H1 (cell line): ENCODE data around the gene MAP3K3. TPM values are rescaled to one million over a fixed set of nuclear protein-coding genes. Genes with fewer than 3 reads are reported as not detected.

ENCODE experiments used
- CTCF ChIA-PET: fragments of 300-600 bp; sonication (Branson Sonifier 250); formaldehyde crosslinking; loops from one replicate; lab custom pipeline; 2021; ENCODE audit not compliant: partially characterized antibody; lab: Charles Lee
- POLR2A ChIA-PET: fragments of 300-600 bp; sonication (Branson Sonifier 250); formaldehyde crosslinking; loops from one replicate; lab custom pipeline; 2021; ENCODE audit warnings: inconsistent platforms; ENCODE audit not compliant: partially characterized antibody; lab: Charles Lee
- DNase-seq, 2 experiments: peaks; one replicate each; pipeline versions ENCODE4 v3.0.0 to v3.0.0-alpha.2; 2010 to 2022; ENCODE audit warnings: low spot score in 2 of 2, low read depth in 1 of 2, mixed read lengths in 1 of 2
- FAIRE-seq: peaks from 2 replicates; lab custom pipeline; 2011; peaks lifted over from hg19 to GRCh38; lab: Jason Lieb, UNC
- H2AFZ ChIP-seq: 2 replicates; pipeline ENCODE4 v1.8.1; 2012; ENCODE audit warnings: low read length, inconsistent platforms
- H2AK5ac ChIP-seq: 2 replicates; pipeline ENCODE4 v1.6.1; 2013; ENCODE audit warnings: low read depth, low read length
- H2BK120ac ChIP-seq: replicated peaks from 2 replicates; pipeline ENCODE3; 2013; ENCODE audit warnings: low read depth, low read length, inconsistent platforms
- H2BK12ac ChIP-seq: 2 replicates; pipeline ENCODE4 v1.6.1; 2013; ENCODE audit warnings: low read depth, low read length
- H2BK15ac ChIP-seq: 2 replicates; pipeline ENCODE4 v1.6.1; 2013; ENCODE audit warnings: low read length
- H2BK20ac ChIP-seq: 2 replicates; pipeline ENCODE4 v1.6.1; 2013; ENCODE audit warnings: low read length
- H2BK5ac ChIP-seq: 2 replicates; pipeline ENCODE4 v1.6.1; 2013; ENCODE audit warnings: low read depth, low read length
- H3K14ac ChIP-seq: 2 replicates; pipeline ENCODE4 v1.6.1; 2013; ENCODE audit warnings: inconsistent platforms; ENCODE audit not compliant: insufficient read length
- H3K18ac ChIP-seq: 2 replicates; pipeline ENCODE4 v1.6.1; 2013; ENCODE audit warnings: low read length; ENCODE audit errors: extremely low read depth
- H3K23ac ChIP-seq: 2 replicates; pipeline ENCODE4 v1.6.1; 2013; ENCODE audit warnings: inconsistent platforms; ENCODE audit not compliant: insufficient read length
- H3K23me2 ChIP-seq: 2 replicates; pipeline ENCODE4 v1.6.1; 2013; ENCODE audit warnings: low read depth, low read length
- H3K27ac ChIP-seq: 2 replicates; pipeline ENCODE4 v1.6.1; 2011; ENCODE audit warnings: low read depth, low read length, inconsistent platforms
- H3K27me3 ChIP-seq, 4 experiments: replicated peaks in 1 of 4; 1 replicate in 1 of 4; 2 replicates in 3 of 4; pipeline versions ENCODE4 v1.6.1 to v1.8.1; 2011 to 2013; ENCODE audit warnings: low read length in 3 of 4, mild to moderate bottlenecking in 3 of 4, inconsistent platforms in 2 of 4, mixed read lengths in 2 of 4, moderate library complexity in 1 of 4; ENCODE audit not compliant: control insufficient read depth in 3 of 4, insufficient read depth in 3 of 4; ENCODE audit errors: extremely low read depth in 1 of 4
- H3K36me3 ChIP-seq, 4 experiments: 2 replicates each; pipeline versions ENCODE4 v1.6.1 to v1.8.1; 2011 to 2013; ENCODE audit warnings: mild to moderate bottlenecking in 4 of 4, low read length in 3 of 4, moderate library complexity in 2 of 4, control low read depth in 1 of 4, inconsistent platforms in 1 of 4; ENCODE audit not compliant: insufficient read depth in 4 of 4, control insufficient read depth in 2 of 4
- H3K4ac ChIP-seq: replicated peaks from 2 replicates; pipeline ENCODE3; 2013; ENCODE audit warnings: low read length, low read depth, mixed read lengths, inconsistent platforms; ENCODE audit not compliant: insufficient read length
- H3K4me1 ChIP-seq, 4 experiments: replicated peaks in 1 of 4; 1 replicate in 1 of 4; 2 replicates in 3 of 4; pipeline versions ENCODE4 v1.6.1 to v1.8.1; 2011 to 2013; ENCODE audit warnings: low read length in 3 of 4, inconsistent platforms in 2 of 4, mixed read lengths in 1 of 4; ENCODE audit not compliant: insufficient read depth in 4 of 4, control insufficient read depth in 3 of 4
- H3K4me2 ChIP-seq, 2 experiments: 2 replicates each; pipeline versions ENCODE4 v1.6.1 to v1.8.1; 2011 to 2013; ENCODE audit warnings: low read depth in 2 of 2, low read length in 2 of 2, control low read depth in 1 of 2, inconsistent platforms in 1 of 2, mild to moderate bottlenecking in 1 of 2; ENCODE audit not compliant: insufficient read depth in 1 of 2
- H3K4me3 ChIP-seq, 4 experiments: fragments of 200-600, 300-600 bp in 1 of 4; sonication (generic), shearing (Covaris generic), sonication (Bioruptor Twin) in 1 of 4; 2 replicates each; pipeline versions ENCODE4 v1.5.1 to v1.8.1; 2011 to 2016; ENCODE audit warnings: low read length in 4 of 4, low read depth in 3 of 4, control low read depth in 2 of 4, inconsistent platforms in 2 of 4, mild to moderate bottlenecking in 2 of 4, mixed read lengths in 1 of 4, moderate library complexity in 1 of 4; ENCODE audit not compliant: insufficient read depth in 2 of 4; ENCODE audit errors: extremely low read depth in 1 of 4
- H3K56ac ChIP-seq: replicated peaks from 2 replicates; pipeline ENCODE3; 2013; ENCODE audit warnings: low read depth, mild to moderate bottlenecking, mixed read lengths, low read length, inconsistent platforms; ENCODE audit not compliant: insufficient read length
- H3K79me1 ChIP-seq: 2 replicates; pipeline ENCODE4 v1.6.1; 2013; ENCODE audit warnings: low read depth, low read length, control low read depth
- H3K79me2 ChIP-seq, 2 experiments: 2 replicates each; pipeline versions ENCODE4 v1.6.1 to v1.8.1; 2012 to 2013; ENCODE audit warnings: low read length in 2 of 2, mild to moderate bottlenecking in 2 of 2, inconsistent platforms in 1 of 2; ENCODE audit not compliant: insufficient read depth in 2 of 2, control insufficient read depth in 1 of 2
- H3K9ac ChIP-seq, 4 experiments: replicated peaks in 1 of 4; 1 replicate in 1 of 4; 2 replicates in 3 of 4; pipeline versions ENCODE4 v1.6.1 to v1.8.1; 2011 to 2013; ENCODE audit warnings: low read depth in 3 of 4, low read length in 3 of 4, control low read depth in 2 of 4, mild to moderate bottlenecking in 2 of 4, moderate library complexity in 2 of 4, inconsistent platforms in 1 of 4; ENCODE audit errors: extremely low read depth in 1 of 4
- H3K9me3 ChIP-seq, 2 experiments: 2 replicates each; pipeline versions ENCODE4 v1.6.1 to v1.8.1; 2012 to 2013; ENCODE audit warnings: mild to moderate bottlenecking in 2 of 2, moderate library complexity in 2 of 2, control low read depth in 1 of 2, inconsistent platforms in 1 of 2, low read depth in 1 of 2, low read length in 1 of 2, mixed read lengths in 1 of 2; ENCODE audit not compliant: insufficient read depth in 2 of 2
- H4K20me1 ChIP-seq, 2 experiments: replicated peaks in 1 of 2; 2 replicates each; pipeline versions ENCODE3 to v1.8.1; 2011 to 2013; ENCODE audit warnings: inconsistent platforms in 2 of 2, low read length in 2 of 2, mild to moderate bottlenecking in 1 of 2; ENCODE audit not compliant: insufficient read depth in 2 of 2, control insufficient read depth in 1 of 2
- H4K5ac ChIP-seq: 2 replicates; pipeline ENCODE4 v1.6.1; 2013; ENCODE audit warnings: low read length, low read depth, mixed read lengths, inconsistent platforms; ENCODE audit not compliant: insufficient read length
- H4K8ac ChIP-seq: 2 replicates; pipeline ENCODE4 v1.8.0; 2013; ENCODE audit warnings: mild to moderate bottlenecking, moderate library complexity, low read length, inconsistent platforms; ENCODE audit not compliant: insufficient read depth; ENCODE audit errors: extremely low read depth
- H4K91ac ChIP-seq: replicated peaks from 2 replicates; pipeline ENCODE3; 2013; ENCODE audit warnings: low read length, mixed read lengths, inconsistent platforms; ENCODE audit not compliant: insufficient read length
- CBX5 ChIP-seq: fragments of 300-800, 300-1000 bp; sonication (generic); IDR thresholded peaks from 2 replicates; pipeline ENCODE4 v1.7.1; 2016; ENCODE audit warnings: antibody characterized with exemption, low read length, low read depth
- CBX8 ChIP-seq: fragments of 300-800, 300-1000 bp; sonication (generic); IDR thresholded peaks from 2 replicates; pipeline ENCODE4 v1.7.1; 2016; ENCODE audit warnings: low read depth, low read length, borderline replicate concordance
- CEBPB ChIP-seq: IDR thresholded peaks from 2 replicates; pipeline ENCODE4 v1.6.1; 2012; ENCODE audit warnings: low read depth, low read length
- CHD2 ChIP-seq: IDR thresholded peaks from 2 replicates; pipeline ENCODE4 v1.6.1; 2012; ENCODE audit warnings: low read length, improper control_type of control experiment
- FOSL1 ChIP-seq: IDR thresholded peaks from 2 replicates; pipeline ENCODE4 v1.6.1; 2011; ENCODE audit warnings: mild to moderate bottlenecking, low read depth, low read length, moderate library complexity; ENCODE audit not compliant: insufficient read depth
- POLR2A ChIP-seq, 2 experiments: IDR thresholded peaks; 1 replicate in 1 of 2; 2 replicates in 1 of 2; pipeline ENCODE4 v1.6.1; 2011; ENCODE audit warnings: low read depth in 2 of 2, low read length in 2 of 2, mild to moderate bottlenecking in 2 of 2; ENCODE audit errors: control extremely low read depth in 1 of 2
- RBBP5 ChIP-seq: IDR thresholded peaks from 2 replicates; pipeline ENCODE4 v1.7.1; 2012; ENCODE audit warnings: low read depth, mild to moderate bottlenecking, inconsistent platforms, low read length, moderate library complexity, borderline replicate concordance
- SIN3A ChIP-seq, 2 experiments: IDR thresholded peaks in 1 of 2; conservative IDR thresholded peaks in 1 of 2; 2 replicates each; pipeline ENCODE4 v1.6.1; 2011 to 2012; ENCODE audit warnings: low read length in 2 of 2, improper control_type of control experiment in 1 of 2, low read depth in 1 of 2, mild to moderate bottlenecking in 1 of 2
- SIRT6 ChIP-seq: IDR thresholded peaks from one replicate; pipeline ENCODE4 v1.7.1; 2012; ENCODE audit warnings: low read length, inconsistent platforms
- SRF ChIP-seq: IDR thresholded peaks from 2 replicates; pipeline ENCODE4 v1.6.1; 2011; ENCODE audit warnings: mild to moderate bottlenecking, low read depth, low read length, moderate library complexity
- ZNF274 ChIP-seq: IDR thresholded peaks from 2 replicates; pipeline ENCODE4 v1.7.0; 2012; ENCODE audit warnings: low read length, borderline replicate concordance; ENCODE audit errors: extremely low read depth
- WGBS, 2 experiments: shearing (Covaris generic) in 1 of 2; methylation state at CpG; one replicate each; pipeline versions ENCODE4 v1.1.6 to v1.1.7; 2013 to 2015; ENCODE audit warnings: low lambda C conversion rate in 2 of 2, mixed read lengths in 2 of 2, inconsistent platforms in 1 of 2, low coverage in 1 of 2, missing lambda C conversion rate in 1 of 2; ENCODE audit not compliant: insufficient replicate concordance in 2 of 2, insufficient coverage in 1 of 2, insufficient read length in 1 of 2; ENCODE audit errors: extremely low coverage in 1 of 2, missing lambda C conversion rate in 1 of 2; 5-methylcytosine and 5-hydroxymethylcytosine counted together
- polyA plus RNA-seq, 7 experiments: library from polyadenylated mRNA; depleted of rRNA in 3 of 7; stranded (reverse) in 5 of 7; unstranded in 2 of 7; fragments of >200 nt in 5 of 7; fragments of 200-250 nt in 2 of 7; gene quantifications; 1 replicate in 5 of 7; 2 replicates in 1 of 7; 4 replicates in 1 of 7; pipeline versions ENCODE4 v1.2.1 to v1.2.3, GENCODE V29; 2011 to 2013; ENCODE audit warnings: missing spikeins in 2 of 7, mixed read lengths in 2 of 7
- total RNA-seq: library from RNA; stranded (reverse); fragmentation: NEBNext Ultra II Directional; extraction: Animal tissue kit (Norgen Biotek cat#: 25700); gene quantifications from 2 replicates; pipeline ENCODE4 v1.2.1, GENCODE V29; 2021

Gene MAP3K3
- total and polyA plus RNA-seq, 2 of the 8 experiments (the other 6 are each of a cell fraction or from before 2014, with no cell fraction given): 10.3 to 21.0 TPM

GRCh38 chr17:63595132-63595531 is 27.1 kb upstream of the MAP3K3 start:
- POLR2A ChIA-PET: interaction anchor here (1.9 kb wide), 1 partner anchor 16 kb away, joined by 5 read pairs; no protein-coding TSS in a partner anchor

More at GRCh38 chr17:63595132-63595531, 27.1 kb upstream of the MAP3K3 start:
- Histone ChIP-seq H2BK12ac (no peak overlapping the region), H3K4me2 (no peak overlapping the region), H3K4me1 (no peaks in the 10 kb centered on the region; a peak in 1 of 7 replicates), H2AFZ (no peak overlapping the region), H3K56ac (no peak overlapping the region), H4K5ac (no peak overlapping the region), H2BK5ac (no peak overlapping the region), H3K23me2 (no peaks in the 10 kb centered on the region; the same call in 1 of the 2 replicates), H3K9ac (no peak overlapping the region), H3K36me3 (peaks cover 3 to 14% (median 12%) of the 10 kb centered on the region in 4 experiments; a peak in 5 of 8 replicates), H2BK15ac (no peak overlapping the region), H2BK120ac (no peak overlapping the region), H4K91ac (no peak overlapping the region), H2BK20ac (no peak overlapping the region), H4K8ac (no peak overlapping the region), H3K9me3 (no peaks in the 10 kb centered on the region), H3K23ac (no peak overlapping the region), H3K14ac (no peak overlapping the region), H3K4me3 (no peak overlapping the region), H3K79me1 (no peaks in the 10 kb centered on the region; the same call in 1 of the 2 replicates), H3K27ac (no peak overlapping the region), H4K20me1 (peaks cover 0 to 2% of the 10 kb centered on the region in 2 experiments), H3K18ac (no peak overlapping the region), H3K4ac (no peak overlapping the region), H2AK5ac (no peak overlapping the region), H3K79me2 (no peaks in the 10 kb centered on the region), H3K27me3 (no peaks in the 10 kb centered on the region)
- CTCF ChIA-PET: interaction anchor here (0.8 kb wide), 1 partner anchor 101 kb away, joined by 5 read pairs; no protein-coding TSS in a partner anchor
- no peak for FAIRE-seq
- TF ChIP-seq POLR2A (IDR thresholded peaks at IDR 0.05; ENCODE audit: control extremely low read depth in 1 of 2, low read depth in 2 of 2, low read length in 2 of 2): no peak
- no peak for TF ChIP-seq SRF
- TF ChIP-seq CHD2: no peak
- no peak for TF ChIP-seq CBX8
- TF ChIP-seq CEBPB: no peak
- no peak for TF ChIP-seq SIN3A (conservative IDR thresholded peaks at IDR 0.05 in 1 of 2, IDR thresholded peaks at IDR 0.05 in 1 of 2; ENCODE audit: low read depth in 1 of 2, low read length in 2 of 2)
- no peak for TF ChIP-seq ZNF274
- TF ChIP-seq FOSL1: no peak
- no peak for TF ChIP-seq RBBP5
- TF ChIP-seq SIRT6: no peak
- no peak for TF ChIP-seq CBX5
- DNase-seq: no peak
- WGBS, 2 experiments: 90% methylated on average over 3 of the region's 3 CpGs; no CpG with 5 or more reads in 1 of the 2 experiments
